ENCODE data around the gene TMEM254.
"Not testable (repeated sequence)": the region's sequence is repeated elsewhere in the genome, so short reads cannot be mapped to it uniquely, and the experiment has no call there.

The TMEM254 gene

DNA sequence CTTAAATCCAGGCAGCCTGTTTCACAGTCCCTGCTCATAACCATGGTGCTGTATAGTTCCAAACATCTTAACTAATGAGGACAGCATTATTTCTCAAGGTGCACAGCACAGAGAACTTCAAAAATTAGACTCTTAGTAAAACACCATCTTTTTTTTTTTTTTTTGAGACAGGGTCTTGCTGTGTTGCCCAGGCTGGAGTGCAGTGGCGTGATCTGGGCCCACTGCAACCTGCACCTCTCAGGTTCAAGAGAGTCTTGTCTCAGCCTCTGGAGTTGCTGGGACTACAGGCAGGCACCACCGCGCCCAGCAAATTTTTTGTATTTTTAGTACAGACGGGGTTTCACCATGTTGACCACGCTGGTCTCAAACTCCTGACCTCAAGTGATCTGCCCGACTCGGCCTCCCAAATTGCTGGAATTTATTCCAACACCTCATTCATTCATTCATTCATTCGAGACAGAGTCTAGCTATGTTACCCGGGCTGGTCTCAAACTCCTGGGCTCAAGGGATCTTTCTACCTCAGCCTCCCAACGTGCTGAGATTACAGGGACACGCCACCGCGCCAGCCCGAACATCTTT lies 507 bp upstream of the TMEM254 start:
- DNase-seq: no peak

DNA sequence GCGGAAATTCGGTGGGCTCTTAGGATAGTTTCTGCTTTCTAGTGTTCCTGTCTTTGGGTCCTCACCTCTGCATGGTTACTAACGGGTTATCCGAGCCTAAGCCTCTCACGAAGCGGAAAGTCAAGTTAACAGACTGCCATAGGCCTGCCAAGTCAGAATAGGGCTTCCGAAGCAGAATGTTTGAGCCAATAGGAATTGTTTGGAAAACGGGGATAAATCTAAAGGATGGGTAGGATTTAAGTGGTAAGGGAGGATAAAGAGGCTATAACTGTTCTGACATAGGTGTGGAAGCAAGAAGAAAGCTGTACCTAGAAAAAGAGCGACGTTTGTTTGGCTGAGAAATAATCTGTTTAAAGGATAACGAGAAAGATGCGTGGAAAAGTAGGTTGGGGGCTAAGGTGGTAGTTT lies 851 bp downstream of the TMEM254 start:
- DNase-seq: no peak

- DNase-seq: no peak
Measured at GRCh38 chr10:80081026-80081425, 2.6 kb downstream of the TMEM254 start.

- no peak for DNase-seq
Measured at GRCh38 chr10:80081801-80082750, 3.6 kb downstream of the TMEM254 start.

GRCh38 chr10:80090121-80090520 lies 11.7 kb downstream of the TMEM254 start:
- no peak for DNase-seq

GRCh38 chr10:80094231-80094630 lies 15.8 kb downstream of the TMEM254 start:
- DNase-seq: no peak

DNA sequence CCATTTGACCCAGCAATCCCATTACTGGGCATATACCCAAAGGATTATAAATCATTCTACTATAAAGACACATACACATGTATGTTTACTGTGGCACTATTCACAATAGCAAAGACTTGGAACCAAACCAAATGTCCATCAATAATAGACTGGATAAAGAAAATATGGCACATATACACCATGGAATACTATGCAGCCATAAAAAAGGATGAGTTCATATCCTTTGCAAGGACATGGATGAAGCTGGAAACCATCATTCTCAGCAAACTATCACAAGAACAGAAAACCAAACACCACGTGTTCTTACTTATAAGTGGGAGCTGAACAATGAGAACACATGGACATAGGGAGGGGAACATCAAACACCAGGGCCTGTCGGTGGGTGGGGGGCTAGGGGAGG lies 19.8 kb downstream of the TMEM254 start:
- not testable (repeated sequence) for DNase-seq

DNA sequence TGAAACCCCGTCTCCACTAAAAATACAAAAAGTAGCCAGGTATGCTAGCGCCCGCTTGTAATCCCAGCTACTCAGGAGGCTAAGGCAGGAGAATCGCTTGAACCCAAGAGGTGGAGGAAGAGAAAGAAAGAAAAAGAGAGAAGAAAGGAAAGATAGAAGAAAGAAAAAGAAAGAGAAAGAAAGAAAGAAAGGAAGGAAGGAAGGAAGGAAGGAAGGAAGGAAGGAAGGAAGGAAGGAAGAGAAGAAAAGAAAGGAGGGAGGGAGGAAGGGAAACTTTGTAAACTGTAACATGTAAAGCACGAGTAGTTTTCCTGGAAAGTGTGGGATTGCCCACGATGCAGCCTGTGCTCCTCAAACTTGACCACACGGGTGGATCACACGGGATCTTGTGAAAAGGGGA lies 20.8 kb downstream of the TMEM254 start:
- DNase-seq: not testable (repeated sequence)

DNA sequence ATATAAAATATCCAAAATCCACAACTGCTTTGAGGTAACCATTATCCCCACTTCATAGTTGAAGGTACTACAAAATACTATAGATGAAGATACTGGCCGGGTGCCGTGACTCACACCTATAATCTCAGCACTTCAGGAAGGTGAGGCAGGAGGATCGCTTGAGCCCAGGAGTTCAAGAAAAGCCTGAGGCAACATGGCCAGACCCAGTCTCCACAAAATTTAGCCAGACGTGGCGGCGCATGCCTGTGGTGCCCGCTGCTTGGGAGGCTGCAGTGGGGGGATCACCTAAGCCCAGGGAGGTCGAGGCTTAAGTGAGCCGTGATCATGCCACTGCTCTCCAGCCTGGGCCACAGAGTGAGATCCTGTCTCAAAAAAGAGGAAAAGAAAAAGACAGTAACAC lies 21.7 kb downstream of the TMEM254 start:
- no peak for DNase-seq

- no peak for DNase-seq
Measured at GRCh38 chr10:80100861-80101695, 22.6 kb downstream of the TMEM254 start.

GRCh38 chr10:80104066-80104926 lies 25.8 kb downstream of the TMEM254 start:
- no peak for DNase-seq

DNA sequence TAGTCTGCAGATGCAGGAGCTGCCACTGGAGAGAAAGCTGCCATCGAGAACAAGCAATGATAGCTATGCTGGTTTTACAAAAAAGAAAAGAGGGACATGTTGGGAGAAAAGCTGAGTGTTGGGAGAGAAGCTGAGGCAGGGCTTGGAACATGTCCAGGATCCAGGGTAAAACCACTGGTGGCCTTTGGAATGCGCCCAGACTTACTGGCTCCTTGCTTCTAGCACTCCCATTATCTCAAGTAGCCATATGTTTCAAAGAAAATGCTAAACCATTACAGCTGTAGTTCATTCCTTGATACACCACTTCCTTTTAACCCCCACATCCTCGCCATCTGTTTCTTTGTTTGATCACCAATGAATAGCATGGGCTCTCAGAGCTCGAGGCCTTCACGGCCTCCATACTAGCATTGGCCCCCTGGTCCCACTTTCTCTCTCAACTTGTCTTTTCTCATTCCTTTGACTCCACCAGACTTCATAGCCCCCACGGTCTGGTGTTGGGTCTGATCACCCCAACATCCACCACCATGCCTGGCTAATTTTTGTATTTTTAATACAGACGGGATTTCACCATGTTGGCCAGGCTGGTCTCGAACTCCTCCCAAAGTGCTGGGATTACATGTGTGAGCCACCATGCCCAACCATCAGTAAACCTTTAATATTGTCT lies 30.2 kb downstream of the TMEM254 start:
- DNase-seq: peak in 1 of 3 donors; percentile 4

DNA sequence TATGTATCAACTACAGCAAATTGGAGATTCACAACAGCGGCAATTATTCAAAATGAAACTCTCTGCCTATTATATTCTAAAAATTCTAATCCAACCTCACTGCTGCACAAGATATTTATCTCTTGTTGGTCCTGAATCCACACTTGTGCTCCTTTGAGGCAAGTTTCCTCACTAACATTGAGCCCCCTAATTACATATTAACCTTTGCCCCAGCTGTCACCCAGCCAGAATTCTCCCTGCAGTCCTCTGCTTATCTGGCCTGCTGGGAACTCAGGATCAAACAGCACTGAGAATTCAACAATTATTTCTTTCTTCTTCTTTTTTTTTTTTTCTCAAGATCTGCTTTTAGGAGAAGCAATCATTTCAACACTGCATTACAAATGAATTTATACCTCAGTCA lies 32.5 kb downstream of the TMEM254 start:
- no peak for DNase-seq

DNA sequence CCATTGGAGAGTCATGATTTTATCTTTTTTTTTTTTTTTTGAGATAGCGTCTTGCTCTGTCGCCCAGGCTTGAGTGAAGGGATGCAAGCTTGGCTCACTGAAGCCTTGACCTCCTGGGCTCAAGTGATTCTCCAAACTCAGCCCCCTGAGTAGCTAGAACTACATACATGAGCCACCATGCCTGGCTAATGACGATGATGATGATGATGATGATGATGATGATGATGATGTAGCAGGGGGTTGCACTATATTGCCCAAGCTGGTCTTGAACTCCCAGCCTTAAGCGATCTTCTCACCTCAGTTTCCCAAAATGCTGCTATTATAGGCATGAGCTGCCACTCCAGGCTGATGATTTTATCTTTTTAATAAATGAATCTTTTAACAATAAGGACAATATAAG lies 40.2 kb downstream of the TMEM254 start:
- DNase-seq: no peak

GRCh38 chr10:80122110-80122710 lies 43.7 kb downstream of the TMEM254 start:
- DNase-seq: no peak

DNA sequence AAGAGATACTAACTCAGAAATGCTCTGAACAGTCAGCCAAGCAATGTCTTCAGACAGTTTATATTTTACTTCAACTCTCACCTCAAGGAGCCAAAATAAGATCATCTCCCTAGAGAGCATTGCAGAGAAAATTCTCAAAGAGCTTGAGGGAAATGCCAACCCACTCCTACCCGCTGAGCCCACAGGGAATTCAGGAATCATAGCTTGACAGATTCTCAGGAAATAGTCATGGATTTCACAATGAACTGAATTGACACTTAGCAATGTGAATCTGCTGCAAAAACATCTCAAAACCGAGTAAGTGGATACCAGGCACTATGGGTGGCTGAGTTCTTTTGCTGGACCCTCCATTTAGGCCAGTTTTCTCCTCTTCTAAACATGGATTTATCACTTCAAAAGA lies 44.3 kb downstream of the TMEM254 start:
- DNase-seq: no peak

DNA sequence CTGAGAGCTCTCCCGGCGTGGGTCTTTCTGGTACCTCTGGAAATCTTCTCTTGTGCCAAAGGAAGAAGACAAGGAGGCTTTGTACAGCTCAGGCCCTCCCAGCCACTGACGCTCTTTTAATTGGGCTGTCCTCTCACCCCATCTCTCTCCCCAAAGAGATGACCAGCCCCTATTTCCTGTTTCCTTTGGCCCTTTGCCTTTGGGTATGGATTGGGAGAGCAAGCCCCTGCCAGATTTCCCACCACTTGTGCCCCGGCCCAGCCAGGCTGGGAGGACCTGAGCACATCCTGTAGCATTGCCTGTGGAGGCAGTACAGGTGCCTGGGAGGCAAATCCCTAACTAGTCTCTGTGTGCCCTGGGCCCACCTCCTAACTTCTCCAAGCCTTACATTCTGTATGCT lies 48.4 kb downstream of the TMEM254 start:
- DNase-seq: no peak

- DNase-seq: no peak
Measured at GRCh38 chr10:80131499-80131901, 53.0 kb downstream of the TMEM254 start.

DNA sequence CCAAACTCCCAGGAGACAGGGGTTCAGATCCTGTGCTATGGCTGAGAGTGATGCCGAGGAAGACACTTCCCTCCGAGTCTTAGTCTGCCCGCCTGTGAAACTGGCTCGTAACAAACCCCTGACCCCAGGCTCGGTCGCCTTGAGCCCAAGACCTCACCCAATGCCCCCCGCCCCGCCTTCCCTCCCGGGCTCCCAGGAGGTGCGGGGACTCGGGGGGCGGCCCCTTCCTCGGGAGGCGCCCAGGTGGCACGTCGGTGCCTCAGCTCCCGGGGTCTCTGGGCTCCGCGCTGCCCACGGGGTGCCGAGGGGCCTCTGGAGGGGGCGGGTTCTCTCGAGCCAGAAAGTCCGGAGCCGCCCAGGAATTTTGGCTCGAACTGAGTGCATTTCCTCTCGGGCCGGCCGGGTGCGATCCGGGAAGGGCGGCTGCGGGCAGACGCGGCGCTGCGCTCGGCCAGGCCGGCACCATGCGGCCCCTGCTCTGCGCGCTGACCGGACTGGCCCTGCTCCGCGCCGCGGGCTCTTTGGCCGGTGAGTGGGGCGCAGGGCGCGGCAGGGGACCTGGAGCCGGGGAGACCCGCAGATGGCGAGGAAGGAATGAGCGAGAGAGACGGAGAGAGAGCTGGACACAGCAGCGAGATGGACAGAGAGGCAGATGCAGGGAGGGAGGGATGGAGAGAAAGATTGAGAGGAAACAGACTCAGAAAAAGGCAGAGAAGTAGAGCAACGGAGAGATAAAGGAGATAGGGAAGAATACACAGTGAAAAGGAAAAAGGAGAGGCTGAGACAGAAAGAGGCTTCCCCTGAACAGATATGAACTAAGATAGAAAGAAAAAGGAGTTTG lies 54.1 kb downstream of the TMEM254 start, which contains the start of gene PLAC9:
Gene PLAC9, plus strand, starts transcription at position 432 of the 841 bp plus-strand sequence. Its CDS starts 33 bp downstream, at position 465.
- peak in 2 of 3 donors; percentile 14 to 48 for DNase-seq

GRCh38 chr10:80133206-80133605 lies 54.7 kb downstream of the TMEM254 start:
- DNase-seq: no peak

Measured in suppressor macrophage treated with lipopolysaccharide for 1 hour (primary cell).